ENCODE results near the gene TMEM150A.

DNA sequence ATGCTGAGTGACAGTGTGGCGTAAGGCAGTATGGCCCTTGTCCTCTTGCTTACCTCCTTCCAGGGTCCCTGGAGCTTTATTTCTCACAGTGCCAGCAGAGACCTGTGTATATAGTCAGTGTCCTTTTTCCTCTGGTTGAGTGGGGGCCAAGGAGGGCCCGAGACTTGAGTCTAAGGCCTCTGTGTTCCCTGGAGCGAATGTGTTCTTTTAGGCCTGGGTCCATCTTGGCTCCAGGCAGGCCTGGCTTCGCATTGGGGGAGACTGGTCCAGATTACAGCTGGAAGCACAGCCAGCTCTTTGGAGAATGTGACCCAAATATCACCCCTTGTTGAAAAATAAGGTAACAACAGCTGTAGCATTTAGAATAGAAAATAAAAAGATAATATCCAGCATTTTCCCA is 13.3 kb downstream of the TMEM150A start:
- TF ChIP-seq CTCF (IDR thresholded peaks at IDR 0.05) (no peak), POLR2A (IDR thresholded peaks at IDR 0.05) (no peak), EP300 (IDR thresholded peaks at IDR 0.05) (no peak), POLR2AphosphoS5 (IDR thresholded peaks at IDR 0.05) (no peak)

Data from sigmoid colon (tissue), 4 donors.